PC-9 (cell line): ENCODE data around the gene PRKG1. TPM values are rescaled to one million over a fixed set of nuclear protein-coding genes. Genes with fewer than 3 reads are reported as not detected.

Source experiments
- BruUV-seq: library from RNA; stranded (reverse); fragments of 400-500 nt; replicated peaks from 2 replicates; lab custom pipeline; 2021; lab: Mats Ljungman, UMichigan
- CTCF ChIA-PET: fragments of 300-600 bp; sonication (Branson Sonifier 250); formaldehyde crosslinking; loops from one replicate; lab custom pipeline; 2022; ENCODE audit warnings: antibody characterized with exemption; lab: Charles Lee
- POLR2A ChIA-PET: fragments of 300-600 bp; sonication (Branson Sonifier 250); formaldehyde crosslinking; loops from one replicate; lab custom pipeline; 2022; ENCODE audit warnings: antibody characterized with exemption; ENCODE audit not compliant: unreplicated experiment; lab: Charles Lee
- DNase-seq, 2 experiments: peaks; one replicate each; pipeline versions ENCODE4 v3.0.0 to v3.0.0-alpha.2; 2015 to 2022; ENCODE audit warnings: mixed read lengths in 1 of 2
- H2AFZ ChIP-seq: fragments of 200-600 bp; sonication (generic); 2 replicates; pipeline ENCODE4 v1.8.1; 2017; ENCODE audit warnings: antibody characterized with exemption
- H3F3A ChIP-seq: fragments of 200-600 bp; sonication (generic); 2 replicates; pipeline ENCODE4 v1.8.1; 2017; ENCODE audit warnings: antibody characterized with exemption, mild to moderate bottlenecking, low read depth; ENCODE audit not compliant: insufficient read depth
- H3K27ac ChIP-seq: fragments of 200-600 bp; sonication (generic); 2 replicates; pipeline ENCODE4 v1.6.1; 2016; ENCODE audit warnings: mixed run types
- H3K27me3 ChIP-seq: fragments of 200-600 bp; sonication (generic); 2 replicates; pipeline ENCODE4 v1.6.1; 2016; ENCODE audit warnings: low read depth, mixed run types; ENCODE audit not compliant: insufficient read depth
- H3K36me3 ChIP-seq: fragments of 200-600 bp; sonication (generic); 2 replicates; pipeline ENCODE4 v1.6.1; 2016; ENCODE audit warnings: low read depth, mixed run types
- H3K4me1 ChIP-seq: fragments of 200-600 bp; sonication (generic); replicated peaks from 2 replicates; pipeline ENCODE4 v1.6.1; 2016; ENCODE audit warnings: mixed run types; ENCODE audit not compliant: insufficient read depth
- H3K4me2 ChIP-seq: fragments of 200-600 bp; sonication (generic); 2 replicates; pipeline ENCODE4 v1.6.1; 2017; ENCODE audit warnings: mixed run types
- H3K4me3 ChIP-seq: fragments of 200-600 bp; sonication (generic); 2 replicates; pipeline ENCODE4 v1.6.1; 2016; ENCODE audit warnings: mixed run types
- H3K79me2 ChIP-seq: fragments of 200-600 bp; sonication (generic); 2 replicates; pipeline ENCODE4 v1.6.1; 2017; ENCODE audit warnings: low read depth, mixed run types
- H3K9me2 ChIP-seq: fragments of 200-600 bp; sonication (generic); 2 replicates; pipeline ENCODE4 v1.8.1; 2017; ENCODE audit warnings: mild to moderate bottlenecking; ENCODE audit not compliant: insufficient read depth
- H3K9me3 ChIP-seq: fragments of 200-600 bp; sonication (generic); 2 replicates; pipeline ENCODE4 v1.8.1; 2016; ENCODE audit warnings: low read depth; ENCODE audit not compliant: insufficient read depth
- H4K20me1 ChIP-seq: fragments of 200-600 bp; sonication (generic); 2 replicates; pipeline ENCODE4 v1.8.1; 2017; ENCODE audit not compliant: insufficient read depth
- CTCF ChIP-seq: fragments of 200-600 bp; sonication (generic); conservative IDR thresholded peaks from 2 replicates; pipeline ENCODE4 v1.6.1; 2017; ENCODE audit warnings: mixed run types, antibody characterized with exemption, mild to moderate bottlenecking, moderate library complexity
- EZH2 ChIP-seq: fragments of 200-600 bp; sonication (generic); IDR thresholded peaks from 2 replicates; pipeline ENCODE4 v1.8.0; 2017; ENCODE audit warnings: antibody characterized with exemption, low read depth
- intact Hi-C: fragments of 100-400 bp; cut with micrococcal nuclease; formaldehyde crosslinking; loops from one replicate; pipeline ENCODE4 v1.10.0; 2022; ENCODE audit not compliant: unreplicated experiment
- total RNA-seq: library from RNA; stranded (reverse); gene quantifications from 2 replicates; pipeline ENCODE4 v1.2.3, GENCODE V29; 2021

The PRKG1 gene
- total RNA-seq, 1 experiment from 2014 or later, result 0.70 TPM

- ChIA-PET CTCF (no interaction called here), POLR2A (no interaction called here)
- Histone ChIP-seq H3K9me3 (no peaks in the 10 kb centered on the region), H3K27me3 (no peaks in the 10 kb centered on the region), H3K4me2 (no peak overlapping the region), H3K9me2 (no peaks in the 10 kb centered on the region), H3K79me2 (no peaks in the 10 kb centered on the region), H3K27ac (no peak overlapping the region), H3F3A (no peaks in the 10 kb centered on the region), H3K36me3 (no peaks in the 10 kb centered on the region), H4K20me1 (no peaks in the 10 kb centered on the region), H2AFZ (no peak overlapping the region), H3K4me3 (no peak overlapping the region), H3K4me1 (no peaks in the 10 kb centered on the region)
- TF ChIP-seq CTCF (no peak), EZH2 (no peak)
- DNase-seq, result no peak
- intact Hi-C loops, result no loop called here
- no TSS peak for BruUV-seq
Measured at GRCh38 chr10:51888263-51888662, 814.0 kb downstream of the PRKG1 start.

- Histone ChIP-seq H3F3A (no peaks in the 10 kb centered on the region), H2AFZ (no peak overlapping the region), H4K20me1 (no peaks in the 10 kb centered on the region), H3K36me3 (no peaks in the 10 kb centered on the region), H3K9me3 (no peaks in the 10 kb centered on the region), H3K9me2 (no peaks in the 10 kb centered on the region), H3K27me3 (no peaks in the 10 kb centered on the region), H3K79me2 (no peaks in the 10 kb centered on the region), H3K4me1 (no peaks in the 10 kb centered on the region), H3K27ac (no peak overlapping the region), H3K4me3 (no peak overlapping the region), H3K4me2 (no peak overlapping the region)
- ChIA-PET POLR2A (no interaction called here), CTCF (no interaction called here)
- no TSS peak for BruUV-seq
- TF ChIP-seq CTCF, result no peak
- TF ChIP-seq EZH2, result no peak
- no peak for DNase-seq
- intact Hi-C loops, result no loop called here
Measured at GRCh38 chr10:51892313-51892712, 818.0 kb downstream of the PRKG1 start.

- Histone ChIP-seq H3K4me1 (no peaks in the 10 kb centered on the region), H3K27me3 (no peaks in the 10 kb centered on the region), H3K4me3 (no peak overlapping the region), H3F3A (no peaks in the 10 kb centered on the region), H4K20me1 (no peaks in the 10 kb centered on the region), H3K9me2 (no peaks in the 10 kb centered on the region), H3K4me2 (no peak overlapping the region), H3K79me2 (no peaks in the 10 kb centered on the region), H3K9me3 (no peaks in the 10 kb centered on the region), H3K36me3 (no peaks in the 10 kb centered on the region), H2AFZ (no peak overlapping the region), H3K27ac (no peak overlapping the region)
- POLR2A ChIA-PET, result no interaction called here
- CTCF ChIA-PET, result no interaction called here
- DNase-seq, result no peak
- TF ChIP-seq CTCF (peak; percentile 50; the same call in 1 of the 2 replicates), EZH2 (no peak)
- BruUV-seq, result no TSS peak
- intact Hi-C loops, result no loop called here
Measured at GRCh38 chr10:51892965-51893658, 818.8 kb downstream of the PRKG1 start.
